Measurements from ENCODE around the gene CD164. TPM values are rescaled to one million over a fixed set of nuclear protein-coding genes. Genes with fewer than 3 reads are reported as not detected.
"Not testable (repeated sequence)": the region's sequence is repeated elsewhere in the genome, so short reads cannot be mapped to it uniquely, and the experiment has no call there.

CD164 gene
- total and polyA plus RNA-seq, 2 experiments from 2014 or later, result 105 to 181 TPM

- H3K27me3 ChIP-seq, result no peaks in the 10 kb centered on the region
- H3K36me3 ChIP-seq, result peaks cover 56% of the 10 kb centered on the region
- H3K9me3 ChIP-seq (ENCODE audit: low read depth), result no peaks in the 10 kb centered on the region
- TF ChIP-seq CTCF (IDR thresholded peaks at IDR 0.05; ENCODE audit: low read depth, low read length), result no peak
- no peak for DNase-seq (ENCODE audit: low read depth in 1 of 2, low spot score in 1 of 2)
- no peak overlapping the region for H3K4me3 ChIP-seq
- H3K4me1 ChIP-seq (ENCODE audit: low read depth), result peaks cover 8% of the 10 kb centered on the region
- no peak overlapping the region for H3K27ac ChIP-seq
Measured at GRCh38 chr6:109370336-109370735, 11.9 kb downstream of the CD164 start.

GRCh38 chr6:109369728-109370127 lies 12.5 kb downstream of the CD164 start:
- DNase-seq (ENCODE audit: low read depth in 1 of 2, low spot score in 1 of 2), result no peak
- Histone ChIP-seq H3K9me3 (ENCODE audit: low read depth) (no peaks in the 10 kb centered on the region), H3K36me3 (peaks cover 50% of the 10 kb centered on the region), H3K27me3 (no peaks in the 10 kb centered on the region), H3K27ac (no peak overlapping the region), H3K4me3 (no peak overlapping the region), H3K4me1 (ENCODE audit: low read depth) (peaks cover 8% of the 10 kb centered on the region)
- TF ChIP-seq CTCF (IDR thresholded peaks at IDR 0.05; ENCODE audit: low read depth, low read length), result no peak

GRCh38 chr6:109364382-109365078 lies 17.7 kb downstream of the CD164 start:
- H3K4me1 ChIP-seq (ENCODE audit: low read depth); H3K27me3 ChIP-seq; H3K27ac ChIP-seq; H3K4me3 ChIP-seq; DNase-seq (ENCODE audit: low read depth in 1 of 2, low spot score in 1 of 2); H3K9me3 ChIP-seq (ENCODE audit: low read depth): not testable (repeated sequence)
- peaks cover 28% of the 10 kb centered on the region for H3K36me3 ChIP-seq

GRCh38 chr6:109363753-109364152 lies 18.5 kb downstream of the CD164 start:
- TF ChIP-seq CTCF (IDR thresholded peaks at IDR 0.05; ENCODE audit: low read depth, low read length), result no peak

GRCh38 chr6:109362102-109362884 lies 20.0 kb downstream of the CD164 start:
- Histone ChIP-seq H3K9me3 (ENCODE audit: low read depth) (no peaks in the 10 kb centered on the region), H3K36me3 (peaks cover 16% of the 10 kb centered on the region), H3K4me1 (ENCODE audit: low read depth) (no peaks in the 10 kb centered on the region), H3K27ac (no peak overlapping the region), H3K27me3 (no peaks in the 10 kb centered on the region), H3K4me3 (no peak overlapping the region)
- TF ChIP-seq CTCF (IDR thresholded peaks at IDR 0.05; ENCODE audit: low read depth, low read length), result no peak
- no peak for DNase-seq (ENCODE audit: low read depth in 1 of 2, low spot score in 1 of 2)

More at GRCh38 chr6:109363753-109364152, 18.5 kb downstream of the CD164 start:
- no peak overlapping the region for H3K27ac ChIP-seq
- H3K4me3 ChIP-seq, result no peak overlapping the region
- no peaks in the 10 kb centered on the region for H3K4me1 ChIP-seq (ENCODE audit: low read depth)
- H3K27me3 ChIP-seq, result no peaks in the 10 kb centered on the region
- DNase-seq (ENCODE audit: low read depth in 1 of 2, low spot score in 1 of 2), result no peak
- peaks cover 21% of the 10 kb centered on the region for H3K36me3 ChIP-seq
- H3K9me3 ChIP-seq (ENCODE audit: low read depth), result no peaks in the 10 kb centered on the region

GRCh38 chr6:109360791-109361190 lies 21.5 kb downstream of the CD164 start:
- H3K4me3 ChIP-seq, result no peak overlapping the region

More at GRCh38 chr6:109360791-109361190, 21.5 kb downstream of the CD164 start:
- DNase-seq (ENCODE audit: low read depth in 1 of 2, low spot score in 1 of 2), result no peak
- Histone ChIP-seq H3K9me3 (ENCODE audit: low read depth) (no peaks in the 10 kb centered on the region), H3K27ac (no peak overlapping the region), H3K4me1 (ENCODE audit: low read depth) (no peaks in the 10 kb centered on the region), H3K36me3 (peaks cover 13% of the 10 kb centered on the region), H3K27me3 (no peaks in the 10 kb centered on the region)
- TF ChIP-seq CTCF (IDR thresholded peaks at IDR 0.05; ENCODE audit: low read depth, low read length), result no peak
